Thoracic aorta (tissue), 2 donors: ENCODE results near the gene PARP8. TPM values are rescaled to one million over a fixed set of nuclear protein-coding genes. Genes with fewer than 3 reads are reported as not detected.

Source experiments
- ATAC-seq: fragments of 150-250 bp; one replicate; pipeline ENCODE4 v1.8.0; 2017; ENCODE audit warnings: low read depth; ENCODE audit not compliant: insufficient number of reproducible peaks, low FRiP score
- DNase-seq: peaks from one replicate; pipeline ENCODE4 v3.0.0-alpha.2; 2020; ENCODE audit warnings: low spot score
- H3K27ac ChIP-seq, 2 donors: fragments of 200-600 bp; sonication (generic); 1 replicate in 1 of 2; 2 replicates in 1 of 2; pipeline ENCODE4 v1.5.1; 2016; ENCODE audit warnings: mild to moderate bottlenecking in 2 of 2, moderate library complexity in 2 of 2
- H3K27me3 ChIP-seq: fragments of 200-600 bp; sonication (generic); replicated peaks from 2 replicates; pipeline ENCODE4 v1.6.0; 2016; ENCODE audit warnings: mild to moderate bottlenecking; ENCODE audit not compliant: insufficient read depth
- H3K36me3 ChIP-seq: fragments of 200-600 bp; sonication (generic); one replicate; pipeline ENCODE4 v1.5.1; 2016
- H3K4me1 ChIP-seq, 2 donors: fragments of 200-600 bp; sonication (generic); 1 replicate in 1 of 2; 2 replicates in 1 of 2; pipeline versions ENCODE4 v1.5.1 to v1.6.0; 2016; ENCODE audit warnings: low read depth in 2 of 2, mild to moderate bottlenecking in 1 of 2; ENCODE audit not compliant: control insufficient read depth in 1 of 2
- H3K4me3 ChIP-seq: fragments of 200-600 bp; sonication (generic); 2 replicates; pipeline ENCODE4 v1.5.1; 2016; ENCODE audit warnings: mild to moderate bottlenecking
- H3K9me3 ChIP-seq: fragments of 200-600 bp; sonication (generic); 2 replicates; pipeline ENCODE4 v1.5.1; 2016
- total RNA-seq, 2 donors: library from RNA; depleted of rRNA; stranded (reverse); fragments of >200 nt; gene quantifications; one replicate each; pipeline versions ENCODE4 v1.1.0 to v1.2.3, GENCODE V29; 2016
- TF ChIP-seq, protein P1 (sequence below): fragments of 200-600 bp; sonication (generic); IDR thresholded peaks from one replicate; pipeline ENCODE4 v1.5.1; 2019; ENCODE audit warnings: antibody characterized with exemption

Gene PARP8
- total RNA-seq, 2 donors from 2014 or later: 27.5 to 34.7 TPM

GRCh38 chr5:50738864-50739263, 72.4 kb downstream of the PARP8 start:
- TF ChIP-seq, protein P1, sequence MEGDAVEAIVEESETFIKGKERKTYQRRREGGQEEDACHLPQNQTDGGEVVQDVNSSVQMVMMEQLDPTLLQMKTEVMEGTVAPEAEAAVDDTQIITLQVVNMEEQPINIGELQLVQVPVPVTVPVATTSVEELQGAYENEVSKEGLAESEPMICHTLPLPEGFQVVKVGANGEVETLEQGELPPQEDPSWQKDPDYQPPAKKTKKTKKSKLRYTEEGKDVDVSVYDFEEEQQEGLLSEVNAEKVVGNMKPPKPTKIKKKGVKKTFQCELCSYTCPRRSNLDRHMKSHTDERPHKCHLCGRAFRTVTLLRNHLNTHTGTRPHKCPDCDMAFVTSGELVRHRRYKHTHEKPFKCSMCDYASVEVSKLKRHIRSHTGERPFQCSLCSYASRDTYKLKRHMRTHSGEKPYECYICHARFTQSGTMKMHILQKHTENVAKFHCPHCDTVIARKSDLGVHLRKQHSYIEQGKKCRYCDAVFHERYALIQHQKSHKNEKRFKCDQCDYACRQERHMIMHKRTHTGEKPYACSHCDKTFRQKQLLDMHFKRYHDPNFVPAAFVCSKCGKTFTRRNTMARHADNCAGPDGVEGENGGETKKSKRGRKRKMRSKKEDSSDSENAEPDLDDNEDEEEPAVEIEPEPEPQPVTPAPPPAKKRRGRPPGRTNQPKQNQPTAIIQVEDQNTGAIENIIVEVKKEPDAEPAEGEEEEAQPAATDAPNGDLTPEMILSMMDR: no peak
- Histone ChIP-seq H3K4me1 (peaks cover 3 to 8% of the 10 kb centered on the region in 2 donors), H3K4me3 (no peak overlapping the region), H3K27ac (no peak overlapping the region), H3K9me3 (no peaks in the 10 kb centered on the region), H3K27me3 (no peaks in the 10 kb centered on the region), H3K36me3 (no peaks in the 10 kb centered on the region)
- no peak for DNase-seq
- no peak for ATAC-seq

DNA sequence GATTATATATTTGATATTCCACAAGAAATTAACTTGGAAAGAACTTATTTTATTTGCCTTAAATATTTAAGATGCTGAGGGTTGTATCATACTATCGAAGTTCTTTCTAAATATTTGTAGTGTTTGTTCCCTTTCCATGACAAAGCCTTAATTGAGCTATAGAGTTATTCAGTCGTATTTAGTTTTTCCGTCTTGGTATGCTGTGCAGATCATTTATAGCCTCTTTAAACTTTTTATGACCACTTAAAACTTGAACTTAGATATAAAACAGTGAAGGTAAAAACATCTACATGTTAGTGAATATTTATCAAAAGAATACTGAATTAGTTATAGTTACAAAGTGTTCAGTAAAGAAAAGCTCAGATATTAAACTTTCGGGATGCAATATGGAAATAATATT, 74.4 kb downstream of the PARP8 start:
- no peak overlapping the region for H3K4me3 ChIP-seq

DNA sequence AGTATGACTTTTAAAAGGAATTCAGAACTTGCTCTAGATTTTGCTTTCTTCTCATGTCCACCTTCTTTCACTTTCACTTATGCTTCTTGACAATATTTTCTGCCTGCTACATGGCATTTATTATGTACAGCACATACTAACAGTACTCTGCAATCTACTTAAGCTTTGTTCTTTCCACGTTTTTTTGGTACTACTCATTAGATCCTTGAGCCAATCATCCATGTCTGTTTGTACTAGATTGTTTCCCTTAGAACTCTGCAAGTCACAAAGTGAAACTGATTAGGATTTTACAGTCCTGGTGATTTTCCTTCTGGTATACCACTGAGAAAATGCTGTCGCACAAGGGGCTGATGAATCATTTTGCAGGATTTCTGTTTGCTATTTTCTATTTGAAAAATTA, 78.3 kb downstream of the PARP8 start:
- TF ChIP-seq, protein P1: no peak
- Histone ChIP-seq H3K4me1 (peaks cover 3 to 17% of the 10 kb centered on the region in 2 donors), H3K36me3 (no peaks in the 10 kb centered on the region), H3K27ac (peak overlapping the region in 1 of 2 donors; percentile 21), H3K27me3 (no peaks in the 10 kb centered on the region), H3K9me3 (no peaks in the 10 kb centered on the region), H3K4me3 (peak overlapping the region; percentile 61)
- no peak for ATAC-seq
- DNase-seq: no peak

More for the DNA sequence above, 74.4 kb downstream of the PARP8 start:
- ATAC-seq: no peak
- Histone ChIP-seq H3K27me3 (no peaks in the 10 kb centered on the region), H3K36me3 (no peaks in the 10 kb centered on the region), H3K27ac (no peak overlapping the region), H3K4me1 (peaks cover 3 to 22% of the 10 kb centered on the region in 2 donors), H3K9me3 (no peaks in the 10 kb centered on the region)
- DNase-seq: no peak
- TF ChIP-seq, protein P1: no peak

DNA sequence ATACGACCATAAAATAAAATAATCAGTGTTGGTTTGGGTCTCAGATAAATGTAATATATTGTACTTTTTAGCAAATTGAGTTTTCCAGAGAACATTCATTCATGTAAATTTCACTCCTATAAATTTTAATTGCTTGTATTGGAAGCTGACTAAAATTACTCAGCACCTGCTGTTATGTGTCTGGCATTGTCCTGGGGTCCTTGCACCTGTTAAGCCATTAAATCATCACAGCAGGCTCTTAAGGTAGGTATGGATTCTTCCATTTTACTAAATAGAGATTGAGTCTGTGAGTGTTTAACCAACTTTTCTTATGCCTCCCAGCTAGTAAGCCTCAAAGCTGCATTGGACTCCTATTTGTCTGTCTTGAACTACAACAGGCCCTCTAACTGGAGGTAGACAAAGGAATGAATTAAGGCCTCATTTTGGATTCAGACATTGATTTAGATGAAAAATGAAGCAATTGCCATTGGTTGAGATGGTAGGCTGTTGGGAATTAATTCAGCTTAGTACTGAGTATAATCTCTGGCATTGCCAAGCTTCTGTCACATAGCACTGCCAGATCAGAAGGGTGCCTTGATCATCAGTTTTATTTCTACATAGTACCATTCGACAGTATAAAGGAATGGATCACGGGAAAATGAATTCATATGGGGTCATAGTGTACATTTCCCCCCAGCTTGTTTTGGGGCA, 78.9 kb downstream of the PARP8 start:
- Histone ChIP-seq H3K27me3 (no peaks in the 10 kb centered on the region), H3K27ac (peak overlapping the region in 1 of 2 donors; percentile 21), H3K9me3 (no peaks in the 10 kb centered on the region), H3K4me3 (peak overlapping the region; percentile 61), H3K4me1 (peaks cover 3 to 17% of the 10 kb centered on the region in 2 donors), H3K36me3 (no peaks in the 10 kb centered on the region)
- DNase-seq (no peak), ATAC-seq (no peak)
- TF ChIP-seq, protein P1: no peak

GRCh38 chr5:50749181-50749580, 82.7 kb downstream of the PARP8 start:
- DNase-seq (no peak), ATAC-seq (no peak)
- Histone ChIP-seq H3K4me1 (peaks cover under 1 to 12% of the 10 kb centered on the region in 2 donors), H3K27me3 (no peaks in the 10 kb centered on the region), H3K36me3 (no peaks in the 10 kb centered on the region), H3K9me3 (no peaks in the 10 kb centered on the region), H3K4me3 (no peak overlapping the region), H3K27ac (no peak overlapping the region)
- TF ChIP-seq, protein P1: no peak
